HG03159 (cell line): Measurements from ENCODE around the gene ATRNL1.
"Not testable (repeated sequence)": the region's sequence is repeated elsewhere in the genome, so short reads cannot be mapped to it uniquely, and the experiment has no call there.

Source experiments
- ATAC-seq: cut with Tn5 transposase; IDR thresholded peaks from one replicate; pipeline ENCODE4 v1.9.1; 2021; ENCODE audit warnings: mild to moderate bottlenecking, moderate library complexity; ENCODE audit not compliant: unreplicated experiment

ATRNL1 gene

GRCh38 chr10:115827231-115828009 lies 734.3 kb downstream of the ATRNL1 start:
- no peak for ATAC-seq

- not testable (repeated sequence) for ATAC-seq
Measured at GRCh38 chr10:115828182-115828581, 735.0 kb downstream of the ATRNL1 start.

DNA sequence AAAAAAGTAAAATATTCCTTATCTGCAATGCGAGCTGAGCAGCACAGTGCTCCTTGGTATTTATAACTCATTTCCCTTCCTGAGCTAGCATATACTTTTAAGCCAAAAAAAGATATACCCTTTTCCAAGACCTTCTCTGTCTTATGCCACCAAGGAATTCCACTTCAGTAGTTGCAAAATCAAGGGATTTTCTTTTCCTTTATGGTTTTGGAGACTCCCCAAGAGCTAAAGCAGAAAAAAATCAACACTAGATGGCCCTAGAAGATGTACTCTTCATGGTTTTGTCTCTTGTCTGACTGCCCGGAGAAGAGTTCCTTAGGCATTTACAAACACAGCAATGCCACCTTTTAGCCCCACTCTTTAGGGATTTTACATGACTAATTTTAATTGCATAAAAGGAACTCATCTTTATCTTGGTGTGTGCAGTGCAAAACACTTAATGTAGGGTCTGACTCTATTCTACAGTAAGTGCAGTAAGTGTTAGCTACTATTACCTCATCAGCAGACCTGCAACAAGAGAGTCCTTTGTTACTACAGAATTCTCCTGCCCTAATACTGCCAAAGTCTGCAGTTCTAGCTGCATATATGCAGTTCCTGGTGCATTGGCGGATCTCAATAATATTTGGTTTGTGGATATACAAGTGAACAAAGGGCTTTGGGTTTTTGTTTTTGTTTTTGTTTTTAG lies 736.5 kb downstream of the ATRNL1 start:
- no peak for ATAC-seq

DNA sequence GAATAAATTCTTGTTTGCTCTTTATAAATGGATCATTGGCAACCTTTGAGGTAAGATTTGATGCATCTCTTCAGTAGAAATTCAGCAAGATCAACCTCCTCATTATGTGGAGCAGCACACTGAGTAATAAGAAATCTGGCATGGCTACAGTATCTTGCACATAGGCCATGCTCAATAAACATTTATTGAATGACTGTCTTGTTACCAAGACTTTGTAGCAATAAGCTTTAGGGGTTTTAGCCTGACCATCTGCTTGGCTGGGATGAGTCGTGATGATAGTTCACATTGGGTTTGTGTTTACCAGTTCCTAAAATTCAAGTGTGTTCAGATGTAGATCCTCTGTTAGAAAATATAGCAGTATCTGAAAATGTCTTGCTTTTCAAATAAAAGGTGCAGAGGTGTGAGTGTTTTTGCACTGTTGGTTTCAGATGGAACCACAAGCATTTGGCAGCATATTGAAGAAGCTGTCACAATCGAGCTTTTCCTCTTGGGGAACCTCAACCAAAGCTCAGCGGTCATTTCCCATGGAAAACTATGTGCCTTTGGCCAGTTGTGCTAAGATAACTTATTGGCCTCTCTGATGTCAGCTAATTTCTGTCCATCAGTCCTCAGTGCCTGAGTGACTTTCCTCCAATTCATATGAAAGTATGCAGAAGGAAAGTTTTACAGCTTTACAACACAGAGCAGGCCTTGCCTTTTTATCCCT lies 737.3 kb downstream of the ATRNL1 start:
- no peak for ATAC-seq

DNA sequence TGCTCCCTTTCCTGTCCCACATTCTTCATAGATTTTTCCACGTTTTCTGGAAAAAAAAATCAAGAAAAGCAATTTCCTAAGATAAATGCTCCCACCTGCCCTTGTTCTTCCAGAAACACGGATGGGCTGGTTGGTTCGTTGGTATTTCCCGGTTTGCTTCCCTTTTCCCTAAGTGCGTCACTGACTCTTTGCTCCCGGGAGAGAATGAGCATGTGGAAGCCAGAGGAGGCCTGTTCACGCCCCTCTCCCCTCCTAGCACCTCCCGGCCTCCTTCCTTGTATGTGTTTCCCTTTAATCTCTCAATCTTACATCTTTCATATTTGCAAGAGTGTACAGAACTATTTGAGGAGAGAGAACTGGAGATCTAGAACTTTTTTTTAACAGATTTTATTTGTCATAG lies 737.9 kb downstream of the ATRNL1 start:
- no peak for ATAC-seq

DNA sequence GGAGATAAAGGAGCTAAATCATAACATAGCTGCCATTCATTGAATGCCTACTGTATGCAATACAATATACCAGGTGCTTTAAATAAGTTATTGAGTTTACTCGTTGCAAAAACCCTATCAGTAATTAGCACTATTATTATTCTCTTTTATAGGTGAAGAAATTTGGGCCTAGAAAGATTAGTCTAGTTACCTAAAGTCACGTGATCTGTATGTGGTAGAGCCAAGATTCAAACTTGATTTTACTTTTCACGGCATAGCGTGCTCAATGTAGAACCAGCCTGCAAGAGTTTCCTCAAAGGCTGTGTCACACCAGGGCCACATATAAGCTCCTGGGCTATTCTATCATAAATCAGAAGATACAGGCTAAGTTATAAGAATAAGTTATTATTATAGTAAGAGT lies 740.0 kb downstream of the ATRNL1 start:
- no peak for ATAC-seq

DNA sequence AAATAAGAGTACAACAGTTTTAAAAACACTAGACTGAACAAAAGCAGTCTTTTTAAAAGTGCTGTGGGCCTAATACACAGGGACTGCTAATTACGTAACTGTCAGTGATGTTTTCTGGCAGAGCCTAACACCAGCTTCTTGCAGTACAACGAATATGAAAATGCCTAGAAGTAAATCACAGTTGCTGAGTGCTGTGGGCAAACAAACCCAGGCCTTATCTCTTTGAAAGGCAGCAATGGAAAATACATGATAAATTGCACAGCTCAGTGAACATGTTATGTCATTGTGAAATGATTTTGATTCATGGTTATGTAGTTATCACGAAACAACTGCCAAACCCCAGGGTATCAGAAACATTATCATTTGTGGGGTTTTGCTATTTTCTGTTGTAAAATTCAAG lies 751.4 kb downstream of the ATRNL1 start:
- ATAC-seq = no peak

DNA sequence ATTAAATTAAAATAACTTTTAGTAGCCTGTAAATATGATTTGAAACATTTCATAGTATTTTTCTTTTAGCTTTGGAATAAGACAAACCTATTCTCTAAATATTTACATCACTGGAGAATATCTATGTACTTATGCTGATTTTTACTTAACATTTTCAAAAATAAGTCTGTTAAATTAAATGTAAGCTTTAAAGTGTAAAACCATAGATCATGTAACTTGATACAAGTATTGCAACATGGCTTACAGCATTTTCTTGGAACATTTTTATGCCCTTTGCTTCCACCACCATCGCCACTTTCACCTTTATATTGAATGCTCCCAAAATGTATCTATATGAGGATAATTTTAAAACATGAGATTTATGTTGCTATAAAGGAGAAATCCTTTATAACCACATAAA lies 752.8 kb downstream of the ATRNL1 start:
- ATAC-seq = no peak

DNA sequence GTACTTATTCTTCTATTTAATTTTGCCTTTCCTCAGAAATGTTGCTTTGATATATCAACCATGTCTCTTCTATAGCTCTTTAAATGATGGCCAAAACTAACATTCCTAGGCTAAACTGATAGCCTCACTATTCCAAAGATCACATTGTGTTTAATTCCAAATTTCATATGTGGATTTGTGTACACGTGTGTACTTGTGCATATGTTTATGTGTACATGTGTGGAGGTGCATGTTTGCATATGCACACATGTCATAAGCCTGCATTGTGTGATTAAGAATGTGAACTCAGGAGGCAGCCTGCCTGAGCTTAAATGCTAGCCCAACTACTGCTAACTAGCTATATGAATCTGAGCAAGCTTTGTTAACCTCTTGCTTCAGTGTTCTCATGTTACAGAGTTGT lies 753.4 kb downstream of the ATRNL1 start:
- no peak for ATAC-seq

- no peak for ATAC-seq
Measured at GRCh38 chr10:115849197-115849596, 756.0 kb downstream of the ATRNL1 start.

- ATAC-seq = no peak
Measured at GRCh38 chr10:115850666-115851065, 757.5 kb downstream of the ATRNL1 start.

DNA sequence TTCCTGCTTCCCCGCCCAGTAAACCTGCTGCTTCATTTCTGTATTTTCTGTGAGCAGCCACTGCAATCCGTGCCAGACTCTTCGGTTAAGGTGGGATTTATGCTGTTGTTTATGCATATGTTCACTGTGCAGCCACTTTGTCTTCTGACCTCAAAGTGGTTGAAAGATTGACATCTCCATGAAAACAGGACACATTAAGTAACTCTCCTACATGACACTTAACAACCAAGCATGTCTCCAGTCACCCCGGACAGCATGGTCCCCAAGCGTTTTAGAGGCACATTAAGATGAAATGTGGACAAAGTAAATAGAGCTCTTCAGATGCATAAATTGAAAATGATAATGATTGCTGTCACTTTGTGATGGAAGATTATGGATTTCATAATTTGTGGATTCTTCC lies 758.5 kb downstream of the ATRNL1 start:
- ATAC-seq = no peak

DNA sequence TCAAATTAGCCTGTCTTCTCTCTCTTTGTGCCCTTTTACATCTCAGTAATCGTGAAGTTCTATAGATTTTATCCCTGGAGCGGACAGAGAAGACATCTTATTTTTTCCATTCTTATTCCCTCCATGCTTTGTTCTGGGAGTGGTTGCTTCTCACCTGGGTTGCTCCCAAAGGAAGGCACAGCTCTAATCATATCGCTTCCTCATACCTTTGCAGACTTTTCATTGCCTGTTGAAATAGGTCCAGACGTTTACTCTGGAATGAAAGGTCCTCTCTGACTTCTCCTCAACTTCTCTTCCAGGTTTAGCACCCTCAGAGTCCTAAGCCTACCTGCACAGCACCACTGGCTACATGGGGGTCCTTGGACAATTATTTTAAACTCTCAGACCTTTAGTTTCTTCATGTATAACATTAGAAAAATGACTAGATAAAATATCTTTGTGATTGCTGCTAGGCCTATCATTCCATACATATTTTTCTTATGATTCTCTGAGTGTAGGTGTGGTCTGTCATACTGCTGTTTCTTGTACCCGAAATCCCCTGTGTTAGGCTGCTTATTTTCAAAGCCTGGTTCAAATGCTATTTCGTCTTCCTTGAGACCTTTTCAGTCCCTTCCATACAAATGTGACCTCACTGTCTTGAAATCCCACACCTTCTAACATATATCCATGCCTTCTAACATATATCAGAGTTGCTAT lies 761.7 kb downstream of the ATRNL1 start:
- ATAC-seq = no peak

- no peak for ATAC-seq
Measured at GRCh38 chr10:115856580-115856979, 763.4 kb downstream of the ATRNL1 start.

DNA sequence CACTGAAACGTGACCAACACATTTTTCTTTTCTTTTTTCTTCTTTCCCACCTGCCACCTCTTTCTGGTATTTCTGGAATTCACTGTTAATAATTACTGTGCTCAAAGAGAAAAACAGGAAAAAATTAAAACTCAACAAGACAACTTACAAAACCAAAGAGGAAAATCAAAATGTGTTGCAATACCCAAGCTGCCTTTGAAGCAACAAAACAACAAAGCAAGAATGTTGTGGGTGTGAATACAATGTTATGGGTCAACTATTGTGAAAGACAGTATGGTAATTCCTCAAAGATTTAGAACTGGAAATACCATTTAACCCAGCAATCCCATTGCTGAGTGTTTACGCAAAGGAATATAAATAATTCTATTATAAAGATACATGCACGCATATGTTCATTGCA lies 764.7 kb downstream of the ATRNL1 start:
- ATAC-seq = no peak

DNA sequence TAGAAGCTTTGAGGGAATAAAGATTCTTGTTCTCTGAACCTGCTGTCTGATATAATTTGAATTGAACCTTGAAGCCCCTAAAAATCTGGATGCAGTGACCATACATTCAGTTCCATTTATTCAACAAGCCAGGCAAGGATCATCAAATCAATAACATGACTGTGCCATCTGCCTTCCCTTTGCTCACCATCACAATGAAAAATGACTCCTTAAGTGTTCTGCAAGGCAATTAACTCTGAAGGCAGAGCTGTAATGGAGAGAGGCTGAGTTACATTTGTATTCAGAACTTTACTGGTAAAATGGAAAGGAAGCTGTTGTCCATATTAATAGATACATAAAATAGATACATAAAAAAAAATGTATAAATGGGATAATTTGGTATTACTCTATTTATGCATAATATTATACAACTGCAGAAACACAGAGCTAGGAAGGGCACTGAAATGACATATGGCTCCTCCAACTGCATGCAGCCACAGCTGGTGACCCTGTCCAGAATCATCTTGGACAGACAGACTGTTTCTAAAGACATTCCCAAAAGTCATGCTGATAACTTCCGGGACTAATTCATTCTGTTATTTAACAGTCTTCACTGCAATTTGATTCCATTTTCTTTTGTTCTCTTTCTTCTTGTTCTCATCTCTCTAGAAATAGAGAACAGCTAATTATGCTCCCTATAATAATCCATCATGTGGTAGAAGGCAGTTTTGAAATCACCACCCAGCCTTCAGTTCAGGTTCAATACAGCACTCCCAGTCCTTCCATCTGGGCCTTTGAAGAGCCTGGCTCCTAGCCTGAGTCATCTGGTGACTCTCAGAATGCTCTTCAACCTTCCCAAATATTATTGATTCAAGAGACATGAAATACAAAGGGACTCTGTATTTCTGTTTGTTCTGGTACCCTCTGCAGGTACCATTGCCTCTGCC lies 767.3 kb downstream of the ATRNL1 start:
- ATAC-seq = no peak

- no peak for ATAC-seq
Measured at GRCh38 chr10:115861455-115861854, 768.3 kb downstream of the ATRNL1 start.

GRCh38 chr10:115861864-115862263 lies 768.7 kb downstream of the ATRNL1 start:
- no peak for ATAC-seq

DNA sequence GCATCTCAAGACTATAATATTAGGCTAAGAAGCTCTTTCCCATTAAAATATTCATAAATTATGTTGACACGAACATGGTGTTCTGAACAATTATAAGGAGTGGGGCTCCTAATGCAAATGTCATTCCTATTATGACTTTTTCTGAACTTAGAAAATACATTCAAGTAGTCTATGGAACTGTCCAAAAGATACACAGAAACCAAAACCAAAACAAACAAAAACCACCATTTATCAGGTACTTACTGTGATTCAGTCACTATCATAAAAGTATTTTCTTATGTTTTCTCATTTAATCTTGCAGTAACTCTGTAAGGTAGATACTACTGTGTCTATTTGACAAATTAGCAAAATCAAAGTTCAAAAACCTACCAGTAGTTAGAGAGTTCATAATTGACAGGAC lies 773.0 kb downstream of the ATRNL1 start:
- ATAC-seq = no peak

DNA sequence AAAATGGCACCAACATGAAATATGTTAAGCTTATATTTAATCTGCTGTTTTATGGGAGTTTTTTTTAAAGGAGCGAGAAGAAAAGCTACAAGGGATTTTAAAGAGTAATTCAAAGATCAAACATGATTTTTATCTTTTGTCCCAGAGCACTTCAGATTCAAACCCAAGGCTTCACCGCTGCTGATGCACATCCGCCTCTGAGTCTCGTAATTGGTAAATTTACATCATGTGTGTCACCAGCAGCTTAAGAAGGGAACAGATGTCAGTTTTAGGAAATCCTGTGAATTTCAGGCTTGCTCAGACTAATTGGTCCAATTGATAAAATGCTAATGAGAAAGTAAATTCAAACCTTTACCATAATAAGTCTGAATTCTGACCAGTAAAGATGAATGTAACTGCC lies 773.5 kb downstream of the ATRNL1 start:
- ATAC-seq = no peak
